ENCODE measurements around the gene ATP6V1B1. TPM values are rescaled to one million over a fixed set of nuclear protein-coding genes. Genes with fewer than 3 reads are reported as not detected.

ATP6V1B1 gene
- total and polyA plus RNA-seq, 4 donors: not detected

DNA sequence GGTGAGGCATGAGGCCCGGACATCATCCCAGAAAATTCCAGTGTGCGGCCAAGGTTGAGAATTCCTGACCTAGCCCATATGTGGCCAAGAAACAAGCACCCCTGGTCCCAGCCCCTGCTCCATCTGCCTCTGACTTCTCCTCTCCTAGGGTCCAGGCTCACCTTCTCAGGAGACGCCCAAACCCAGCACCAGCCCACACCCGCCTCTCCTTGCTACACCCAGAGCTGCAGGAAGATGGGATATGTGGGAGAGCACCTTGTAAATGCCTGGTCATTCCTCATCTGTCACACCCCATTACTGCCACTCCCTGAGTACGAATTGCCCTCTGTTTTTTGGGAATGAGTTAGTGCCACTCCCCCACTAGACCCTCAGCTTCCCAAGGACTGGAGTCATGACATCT is 7.3 kb upstream of the ATP6V1B1 start (continued):
- TF ChIP-seq, protein P1, sequence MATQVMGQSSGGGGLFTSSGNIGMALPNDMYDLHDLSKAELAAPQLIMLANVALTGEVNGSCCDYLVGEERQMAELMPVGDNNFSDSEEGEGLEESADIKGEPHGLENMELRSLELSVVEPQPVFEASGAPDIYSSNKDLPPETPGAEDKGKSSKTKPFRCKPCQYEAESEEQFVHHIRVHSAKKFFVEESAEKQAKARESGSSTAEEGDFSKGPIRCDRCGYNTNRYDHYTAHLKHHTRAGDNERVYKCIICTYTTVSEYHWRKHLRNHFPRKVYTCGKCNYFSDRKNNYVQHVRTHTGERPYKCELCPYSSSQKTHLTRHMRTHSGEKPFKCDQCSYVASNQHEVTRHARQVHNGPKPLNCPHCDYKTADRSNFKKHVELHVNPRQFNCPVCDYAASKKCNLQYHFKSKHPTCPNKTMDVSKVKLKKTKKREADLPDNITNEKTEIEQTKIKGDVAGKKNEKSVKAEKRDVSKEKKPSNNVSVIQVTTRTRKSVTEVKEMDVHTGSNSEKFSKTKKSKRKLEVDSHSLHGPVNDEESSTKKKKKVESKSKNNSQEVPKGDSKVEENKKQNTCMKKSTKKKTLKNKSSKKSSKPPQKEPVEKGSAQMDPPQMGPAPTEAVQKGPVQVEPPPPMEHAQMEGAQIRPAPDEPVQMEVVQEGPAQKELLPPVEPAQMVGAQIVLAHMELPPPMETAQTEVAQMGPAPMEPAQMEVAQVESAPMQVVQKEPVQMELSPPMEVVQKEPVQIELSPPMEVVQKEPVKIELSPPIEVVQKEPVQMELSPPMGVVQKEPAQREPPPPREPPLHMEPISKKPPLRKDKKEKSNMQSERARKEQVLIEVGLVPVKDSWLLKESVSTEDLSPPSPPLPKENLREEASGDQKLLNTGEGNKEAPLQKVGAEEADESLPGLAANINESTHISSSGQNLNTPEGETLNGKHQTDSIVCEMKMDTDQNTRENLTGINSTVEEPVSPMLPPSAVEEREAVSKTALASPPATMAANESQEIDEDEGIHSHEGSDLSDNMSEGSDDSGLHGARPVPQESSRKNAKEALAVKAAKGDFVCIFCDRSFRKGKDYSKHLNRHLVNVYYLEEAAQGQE (IDR thresholded peaks at IDR 0.05): no peak
- TF ChIP-seq SP1 (IDR thresholded peaks at IDR 0.05) (no peak), NR2F2 (IDR thresholded peaks at IDR 0.05) (no peak)
- TF ChIP-seq, protein P2, sequence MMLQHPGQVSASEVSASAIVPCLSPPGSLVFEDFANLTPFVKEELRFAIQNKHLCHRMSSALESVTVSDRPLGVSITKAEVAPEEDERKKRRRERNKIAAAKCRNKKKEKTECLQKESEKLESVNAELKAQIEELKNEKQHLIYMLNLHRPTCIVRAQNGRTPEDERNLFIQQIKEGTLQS (IDR thresholded peaks at IDR 0.05): no peak

DNA sequence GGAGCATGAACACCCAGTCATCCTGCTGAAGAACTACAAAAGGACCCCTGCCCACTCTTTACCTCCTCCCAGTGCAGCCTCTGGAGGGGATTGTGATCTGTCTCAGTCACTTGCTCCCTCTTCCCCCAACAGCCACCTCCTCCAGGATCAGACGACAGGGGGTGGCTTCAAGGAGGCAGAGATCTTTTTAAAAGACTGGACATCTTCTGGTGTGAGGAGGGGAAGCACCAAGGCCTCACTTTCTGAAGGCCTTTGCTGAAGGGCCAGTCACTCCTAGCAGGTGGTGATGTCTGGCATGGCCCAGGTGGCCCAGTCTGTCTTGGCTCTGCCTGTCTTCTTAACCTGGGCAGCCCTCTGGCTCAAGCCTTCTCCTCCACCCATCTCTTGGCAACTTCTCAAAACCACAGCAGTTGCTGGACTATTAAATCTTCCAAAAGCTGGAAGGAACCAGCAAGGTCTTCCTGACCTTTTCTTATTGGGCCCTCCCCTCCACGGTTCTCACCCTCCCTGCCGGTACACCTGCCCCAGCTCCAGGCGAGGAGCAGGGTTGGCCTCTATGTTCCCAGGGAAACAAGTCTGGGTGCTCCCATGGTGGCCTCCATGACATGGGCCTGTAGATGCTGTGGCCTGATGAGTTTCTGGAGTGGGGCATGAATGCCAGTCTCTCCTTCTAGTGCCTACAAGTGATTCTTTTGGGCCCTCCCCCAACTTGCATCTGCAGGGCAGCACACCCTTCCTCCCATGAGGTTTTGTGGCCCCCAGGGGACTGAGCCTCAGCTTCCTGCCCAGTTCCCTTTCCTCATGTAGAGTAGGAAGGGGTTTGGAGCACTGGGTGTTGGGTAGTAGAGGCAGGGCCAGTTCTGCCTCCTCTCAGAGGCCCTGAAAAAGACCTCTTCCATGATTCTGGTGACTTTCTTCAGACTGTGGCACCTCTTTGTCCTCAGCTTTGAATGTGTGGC is 5.0 kb upstream of the ATP6V1B1 start:
- no peak for TF ChIP-seq EGR1 (IDR thresholded peaks at IDR 0.05; ENCODE audit: low read depth in 2 of 2)
- TF ChIP-seq, protein P2 (IDR thresholded peaks at IDR 0.05): no peak
- TF ChIP-seq JUND (IDR thresholded peaks at IDR 0.05): no peak
- TF ChIP-seq GABPA (IDR thresholded peaks at IDR 0.05 in 1 of 2, conservative IDR thresholded peaks at IDR 0.05 in 1 of 2): no peak
- TF ChIP-seq HNF4A (conservative IDR thresholded peaks at IDR 0.05): no peak
- TF ChIP-seq, protein P3, sequence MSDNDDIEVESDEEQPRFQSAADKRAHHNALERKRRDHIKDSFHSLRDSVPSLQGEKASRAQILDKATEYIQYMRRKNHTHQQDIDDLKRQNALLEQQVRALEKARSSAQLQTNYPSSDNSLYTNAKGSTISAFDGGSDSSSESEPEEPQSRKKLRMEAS (IDR thresholded peaks at IDR 0.05): no peak
- TF ChIP-seq, protein P1 (IDR thresholded peaks at IDR 0.05): no peak
- no peak for TF ChIP-seq FOXA2 (IDR thresholded peaks at IDR 0.05)
- TF ChIP-seq, protein P4, sequence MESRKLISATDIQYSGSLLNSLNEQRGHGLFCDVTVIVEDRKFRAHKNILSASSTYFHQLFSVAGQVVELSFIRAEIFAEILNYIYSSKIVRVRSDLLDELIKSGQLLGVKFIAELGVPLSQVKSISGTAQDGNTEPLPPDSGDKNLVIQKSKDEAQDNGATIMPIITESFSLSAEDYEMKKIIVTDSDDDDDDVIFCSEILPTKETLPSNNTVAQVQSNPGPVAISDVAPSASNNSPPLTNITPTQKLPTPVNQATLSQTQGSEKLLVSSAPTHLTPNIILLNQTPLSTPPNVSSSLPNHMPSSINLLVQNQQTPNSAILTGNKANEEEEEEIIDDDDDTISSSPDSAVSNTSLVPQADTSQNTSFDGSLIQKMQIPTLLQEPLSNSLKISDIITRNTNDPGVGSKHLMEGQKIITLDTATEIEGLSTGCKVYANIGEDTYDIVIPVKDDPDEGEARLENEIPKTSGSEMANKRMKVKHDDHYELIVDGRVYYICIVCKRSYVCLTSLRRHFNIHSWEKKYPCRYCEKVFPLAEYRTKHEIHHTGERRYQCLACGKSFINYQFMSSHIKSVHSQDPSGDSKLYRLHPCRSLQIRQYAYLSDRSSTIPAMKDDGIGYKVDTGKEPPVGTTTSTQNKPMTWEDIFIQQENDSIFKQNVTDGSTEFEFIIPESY (IDR thresholded peaks at IDR 0.05): no peak
- TF ChIP-seq NR2F2 (IDR thresholded peaks at IDR 0.05): no peak
- TF ChIP-seq HNF4G (IDR thresholded peaks at IDR 0.05): no peak
- TF ChIP-seq, protein P5, sequence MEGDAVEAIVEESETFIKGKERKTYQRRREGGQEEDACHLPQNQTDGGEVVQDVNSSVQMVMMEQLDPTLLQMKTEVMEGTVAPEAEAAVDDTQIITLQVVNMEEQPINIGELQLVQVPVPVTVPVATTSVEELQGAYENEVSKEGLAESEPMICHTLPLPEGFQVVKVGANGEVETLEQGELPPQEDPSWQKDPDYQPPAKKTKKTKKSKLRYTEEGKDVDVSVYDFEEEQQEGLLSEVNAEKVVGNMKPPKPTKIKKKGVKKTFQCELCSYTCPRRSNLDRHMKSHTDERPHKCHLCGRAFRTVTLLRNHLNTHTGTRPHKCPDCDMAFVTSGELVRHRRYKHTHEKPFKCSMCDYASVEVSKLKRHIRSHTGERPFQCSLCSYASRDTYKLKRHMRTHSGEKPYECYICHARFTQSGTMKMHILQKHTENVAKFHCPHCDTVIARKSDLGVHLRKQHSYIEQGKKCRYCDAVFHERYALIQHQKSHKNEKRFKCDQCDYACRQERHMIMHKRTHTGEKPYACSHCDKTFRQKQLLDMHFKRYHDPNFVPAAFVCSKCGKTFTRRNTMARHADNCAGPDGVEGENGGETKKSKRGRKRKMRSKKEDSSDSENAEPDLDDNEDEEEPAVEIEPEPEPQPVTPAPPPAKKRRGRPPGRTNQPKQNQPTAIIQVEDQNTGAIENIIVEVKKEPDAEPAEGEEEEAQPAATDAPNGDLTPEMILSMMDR (IDR thresholded peaks at IDR 0.05; ENCODE audit: low read depth, low read length, missing input control): no peak
- TF ChIP-seq FOXA1 (IDR thresholded peaks at IDR 0.05): no peak
- TF ChIP-seq RXRA (IDR thresholded peaks at IDR 0.05): no peak
- no peaks in the 10 kb centered on the region for H3K36me3 ChIP-seq (ENCODE audit: control insufficient read depth in 4 of 4, insufficient read depth in 3 of 4, low read depth in 1 of 4, low read length in 3 of 4)
- H3K27ac ChIP-seq (ENCODE audit: low read depth in 1 of 2, low read length in 2 of 2): no peak overlapping the region
- H3K9me3 ChIP-seq (ENCODE audit: control insufficient read depth in 4 of 4, low read length in 3 of 4): no peaks in the 10 kb centered on the region
- H3K9ac ChIP-seq (ENCODE audit: low read depth in 1 of 2, low read length in 2 of 2): no peak overlapping the region
- H3K4me3 ChIP-seq (ENCODE audit: low read depth in 1 of 3, low read length in 3 of 3): no peak overlapping the region
- H3K27me3 ChIP-seq (ENCODE audit: control insufficient read depth in 4 of 4, insufficient read depth in 4 of 4, low read length in 3 of 4): no peaks in the 10 kb centered on the region
- H3K4me1 ChIP-seq (ENCODE audit: control insufficient read depth in 4 of 4, insufficient read depth in 4 of 4, low read length in 3 of 4): no peaks in the 10 kb centered on the region
- WGBS: 85% methylated on average over 4 of the region's 4 CpGs
- no peak for DNase-seq (ENCODE audit: low spot score)

Measured in liver (tissue), 9 donors.